Neural crest cell (in vitro differentiated cells): ENCODE data around the gene DLG5. TPM values are rescaled to one million over a fixed set of nuclear protein-coding genes. Genes with fewer than 3 reads are reported as not detected.

Experiments
- DNase-seq: peaks from one replicate; pipeline ENCODE4 v3.0.0; 2021; ENCODE audit warnings: low read depth, mixed read lengths, low spot score
- H3K27ac Mint-ChIP-seq: one replicate; pipeline ENCODE4 v1.8.0; 2021; ENCODE audit warnings: mild to moderate bottlenecking, mixed read lengths; ENCODE audit not compliant: unreplicated experiment
- H3K27me3 Mint-ChIP-seq: 2 replicates; pipeline ENCODE4 v1.8.0; 2021; ENCODE audit warnings: low read depth, mild to moderate bottlenecking, mixed read lengths
- H3K36me3 Mint-ChIP-seq: 2 replicates; pipeline ENCODE4 v1.8.0; 2021; ENCODE audit warnings: low read depth, mild to moderate bottlenecking, mixed read lengths
- H3K4me1 Mint-ChIP-seq: 2 replicates; pipeline ENCODE4 v1.8.0; 2021; ENCODE audit warnings: mixed read lengths
- H3K4me3 Mint-ChIP-seq: one replicate; pipeline ENCODE4 v1.8.0; 2021; ENCODE audit warnings: mild to moderate bottlenecking, mixed read lengths
- H3K9me3 Mint-ChIP-seq: 2 replicates; pipeline ENCODE4 v1.8.0; 2021; ENCODE audit warnings: mixed read lengths
- CTCF ChIP-seq: fragments of 200-600 bp; sonication (generic); conservative IDR thresholded peaks from 2 replicates; pipeline ENCODE4 v1.5.0; 2021; ENCODE audit warnings: antibody characterized with exemption, mild to moderate bottlenecking
- total RNA-seq: library from RNA; stranded (reverse); gene quantifications from 2 replicates; pipeline ENCODE4 v1.2.1, GENCODE V29; 2021

The DLG5 gene
- total RNA-seq, 1 donor from 2014 or later: 87.3 TPM

GRCh38 chr10:77925410-77925794, 1.2 kb downstream of the DLG5 start:
- TF ChIP-seq CTCF: no peak
- peak overlapping the region; percentile 92 for H3K4me3 Mint-ChIP-seq
- H3K27ac Mint-ChIP-seq: no peak overlapping the region
- no peaks in the 10 kb centered on the region for H3K9me3 Mint-ChIP-seq
- no peak for DNase-seq
- H3K36me3 Mint-ChIP-seq: peaks cover 2% of the 10 kb centered on the region
- peaks cover 16% of the 10 kb centered on the region for H3K27me3 Mint-ChIP-seq
- peaks cover 46% of the 10 kb centered on the region for H3K4me1 Mint-ChIP-seq

- Mint-ChIP-seq H3K27ac (no peak overlapping the region), H3K4me1 (peaks cover 55% of the 10 kb centered on the region)
Measured at GRCh38 chr10:77922566-77923179, 3.9 kb downstream of the DLG5 start.

GRCh38 chr10:77922055-77922454, 4.5 kb downstream of the DLG5 start:
- Mint-ChIP-seq H3K27me3 (no peaks in the 10 kb centered on the region), H3K4me1 (peaks cover 50% of the 10 kb centered on the region), H3K27ac (no peak overlapping the region), H3K4me3 (peak overlapping the region; percentile 61), H3K9me3 (no peaks in the 10 kb centered on the region), H3K36me3 (peaks cover 7% of the 10 kb centered on the region)
- no peak for TF ChIP-seq CTCF
- DNase-seq: no peak

More at GRCh38 chr10:77922566-77923179, 3.9 kb downstream of the DLG5 start:
- Mint-ChIP-seq H3K4me3 (peak overlapping the region; percentile 47), H3K9me3 (no peaks in the 10 kb centered on the region), H3K27me3 (peaks cover 5% of the 10 kb centered on the region), H3K36me3 (peaks cover 2% of the 10 kb centered on the region)
- TF ChIP-seq CTCF: no peak
- no peak for DNase-seq

- Mint-ChIP-seq H3K9me3 (no peaks in the 10 kb centered on the region), H3K4me3 (peak overlapping the region; percentile 61), H3K27ac (peak overlapping the region; percentile 64), H3K4me1 (peaks cover 50% of the 10 kb centered on the region), H3K36me3 (peaks cover 7% of the 10 kb centered on the region), H3K27me3 (no peaks in the 10 kb centered on the region)
- no peak for DNase-seq
- TF ChIP-seq CTCF: no peak
Measured at GRCh38 chr10:77921395-77921794, 5.2 kb downstream of the DLG5 start.

- Mint-ChIP-seq H3K27me3 (no peaks in the 10 kb centered on the region), H3K9me3 (no peaks in the 10 kb centered on the region), H3K27ac (no peak overlapping the region), H3K36me3 (peaks cover 7% of the 10 kb centered on the region), H3K4me1 (peaks cover 51% of the 10 kb centered on the region), H3K4me3 (no peak overlapping the region)
- TF ChIP-seq CTCF: no peak
- DNase-seq: no peak
Measured at GRCh38 chr10:77920495-77920894, 6.1 kb downstream of the DLG5 start.
